ENCODE data around the gene USE1. TPM values are rescaled to one million over a fixed set of nuclear protein-coding genes. Genes with fewer than 3 reads are reported as not detected.

Gene USE1
- total and polyA plus RNA-seq, 9 of the 15 experiments (the other 6 are each of a cell fraction or from before 2014, with no cell fraction given) = 17.3 to 52.4 (median 34.0) TPM

DNA sequence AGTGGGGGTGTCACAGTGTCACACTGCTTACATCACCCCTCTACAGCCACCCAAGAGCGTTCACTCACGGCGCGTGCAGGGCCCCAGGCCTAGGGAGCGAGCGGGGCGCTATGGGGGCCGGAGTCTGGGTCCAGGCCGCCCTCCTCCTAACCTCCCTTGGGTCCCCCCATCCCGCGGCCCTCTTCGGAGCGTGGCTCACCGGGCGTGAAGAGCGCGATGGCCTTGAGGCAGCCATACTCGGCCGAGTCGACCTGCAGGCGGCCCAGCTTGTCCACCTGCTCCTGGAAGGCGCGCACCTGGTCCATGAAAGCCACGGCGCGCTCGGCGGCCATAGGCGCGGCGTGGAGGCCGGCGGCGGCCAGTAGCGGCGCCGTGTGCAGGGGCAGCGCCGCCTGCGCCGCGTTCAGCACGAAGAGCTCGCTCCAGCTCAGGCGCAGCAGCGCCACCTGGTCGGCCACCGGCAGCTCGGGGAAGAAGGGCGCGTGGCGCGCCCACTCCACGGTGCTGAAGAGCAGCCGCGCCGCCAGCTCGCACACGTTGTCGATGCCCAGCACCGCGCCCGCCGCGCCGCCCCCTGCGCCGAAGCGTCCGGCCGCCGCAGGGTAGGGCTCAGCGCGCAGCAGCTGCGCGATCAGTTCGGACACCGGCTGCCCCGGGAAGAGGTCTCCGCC, 20.3 kb downstream of the USE1 start (continued):
- TF ChIP-seq COPS2 (conservative IDR thresholded peaks at IDR 0.05) (no peak), KLF16 (IDR thresholded peaks at IDR 0.05) (no peak), RBM14 (IDR thresholded peaks at IDR 0.05; ENCODE audit: borderline replicate concordance, insufficient read depth, low read depth, low read length) (no peak), ZHX1 (conservative IDR thresholded peaks at IDR 0.05; ENCODE audit: low read length) (no peak), MCM7 (IDR thresholded peaks at IDR 0.05) (no peak), HINFP (tag; conservative IDR thresholded peaks at IDR 0.05; ENCODE audit: low read depth) (no peak), ZFP30 (CRISPR knock-in tag; IDR thresholded peaks at IDR 0.05; ENCODE audit: borderline replicate concordance) (no peak), ZBTB7A (IDR thresholded peaks at IDR 0.05; ENCODE audit: borderline replicate concordance, control insufficient read depth, low read depth, low read length) (no peak), EGR1 (conservative IDR thresholded peaks at IDR 0.05) (no peak), RFX5 (IDR thresholded peaks at IDR 0.05; ENCODE audit: low read depth, low read length) (no peak), ZNF511 (CRISPR knock-in tag; IDR thresholded peaks at IDR 0.05) (no peak)
- TF ChIP-seq, protein P1, sequence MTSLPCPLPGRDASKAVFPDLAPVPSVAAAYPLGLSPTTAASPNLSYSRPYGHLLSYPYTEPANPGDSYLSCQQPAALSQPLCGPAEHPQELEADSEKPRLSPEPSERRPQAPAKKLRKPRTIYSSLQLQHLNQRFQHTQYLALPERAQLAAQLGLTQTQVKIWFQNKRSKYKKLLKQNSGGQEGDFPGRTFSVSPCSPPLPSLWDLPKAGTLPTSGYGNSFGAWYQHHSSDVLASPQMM (CRISPR knock-in tag; IDR thresholded peaks at IDR 0.05) = no peak
- TF ChIP-seq, protein P2, sequence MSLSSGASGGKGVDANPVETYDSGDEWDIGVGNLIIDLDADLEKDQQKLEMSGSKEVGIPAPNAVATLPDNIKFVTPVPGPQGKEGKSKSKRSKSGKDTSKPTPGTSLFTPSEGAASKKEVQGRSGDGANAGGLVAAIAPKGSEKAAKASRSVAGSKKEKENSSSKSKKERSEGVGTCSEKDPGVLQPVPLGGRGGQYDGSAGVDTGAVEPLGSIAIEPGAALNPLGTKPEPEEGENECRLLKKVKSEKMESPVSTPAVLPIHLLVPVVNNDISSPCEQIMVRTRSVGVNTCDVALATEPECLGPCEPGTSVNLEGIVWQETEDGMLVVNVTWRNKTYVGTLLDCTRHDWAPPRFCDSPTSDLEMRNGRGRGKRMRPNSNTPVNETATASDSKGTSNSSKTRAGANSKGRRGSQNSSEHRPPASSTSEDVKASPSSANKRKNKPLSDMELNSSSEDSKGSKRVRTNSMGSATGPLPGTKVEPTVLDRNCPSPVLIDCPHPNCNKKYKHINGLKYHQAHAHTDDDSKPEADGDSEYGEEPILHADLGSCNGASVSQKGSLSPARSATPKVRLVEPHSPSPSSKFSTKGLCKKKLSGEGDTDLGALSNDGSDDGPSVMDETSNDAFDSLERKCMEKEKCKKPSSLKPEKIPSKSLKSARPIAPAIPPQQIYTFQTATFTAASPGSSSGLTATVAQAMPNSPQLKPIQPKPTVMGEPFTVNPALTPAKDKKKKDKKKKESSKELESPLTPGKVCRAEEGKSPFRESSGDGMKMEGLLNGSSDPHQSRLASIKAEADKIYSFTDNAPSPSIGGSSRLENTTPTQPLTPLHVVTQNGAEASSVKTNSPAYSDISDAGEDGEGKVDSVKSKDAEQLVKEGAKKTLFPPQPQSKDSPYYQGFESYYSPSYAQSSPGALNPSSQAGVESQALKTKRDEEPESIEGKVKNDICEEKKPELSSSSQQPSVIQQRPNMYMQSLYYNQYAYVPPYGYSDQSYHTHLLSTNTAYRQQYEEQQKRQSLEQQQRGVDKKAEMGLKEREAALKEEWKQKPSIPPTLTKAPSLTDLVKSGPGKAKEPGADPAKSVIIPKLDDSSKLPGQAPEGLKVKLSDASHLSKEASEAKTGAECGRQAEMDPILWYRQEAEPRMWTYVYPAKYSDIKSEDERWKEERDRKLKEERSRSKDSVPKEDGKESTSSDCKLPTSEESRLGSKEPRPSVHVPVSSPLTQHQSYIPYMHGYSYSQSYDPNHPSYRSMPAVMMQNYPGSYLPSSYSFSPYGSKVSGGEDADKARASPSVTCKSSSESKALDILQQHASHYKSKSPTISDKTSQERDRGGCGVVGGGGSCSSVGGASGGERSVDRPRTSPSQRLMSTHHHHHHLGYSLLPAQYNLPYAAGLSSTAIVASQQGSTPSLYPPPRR (CRISPR knock-in tag; IDR thresholded peaks at IDR 0.05; ENCODE audit: borderline replicate concordance) = no peak
- TF ChIP-seq, protein P3, sequence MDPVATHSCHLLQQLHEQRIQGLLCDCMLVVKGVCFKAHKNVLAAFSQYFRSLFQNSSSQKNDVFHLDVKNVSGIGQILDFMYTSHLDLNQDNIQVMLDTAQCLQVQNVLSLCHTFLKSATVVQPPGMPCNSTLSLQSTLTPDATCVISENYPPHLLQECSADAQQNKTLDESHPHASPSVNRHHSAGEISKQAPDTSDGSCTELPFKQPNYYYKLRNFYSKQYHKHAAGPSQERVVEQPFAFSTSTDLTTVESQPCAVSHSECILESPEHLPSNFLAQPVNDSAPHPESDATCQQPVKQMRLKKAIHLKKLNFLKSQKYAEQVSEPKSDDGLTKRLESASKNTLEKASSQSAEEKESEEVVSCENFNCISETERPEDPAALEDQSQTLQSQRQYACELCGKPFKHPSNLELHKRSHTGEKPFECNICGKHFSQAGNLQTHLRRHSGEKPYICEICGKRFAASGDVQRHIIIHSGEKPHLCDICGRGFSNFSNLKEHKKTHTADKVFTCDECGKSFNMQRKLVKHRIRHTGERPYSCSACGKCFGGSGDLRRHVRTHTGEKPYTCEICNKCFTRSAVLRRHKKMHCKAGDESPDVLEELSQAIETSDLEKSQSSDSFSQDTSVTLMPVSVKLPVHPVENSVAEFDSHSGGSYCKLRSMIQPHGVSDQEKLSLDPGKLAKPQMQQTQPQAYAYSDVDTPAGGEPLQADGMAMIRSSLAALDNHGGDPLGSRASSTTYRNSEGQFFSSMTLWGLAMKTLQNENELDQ (CRISPR knock-in tag; IDR thresholded peaks at IDR 0.05; ENCODE audit: borderline replicate concordance) = no peak

Data from K562 (cell line).